Ovary (tissue), 3 donors: ENCODE data around the gene POLE2.

Source experiments
- CTCF ChIP-seq, 3 donors: fragments of 450-650 bp in 2 of 3; fragments of 200-600 bp in 1 of 3; IDR thresholded peaks; one replicate each; pipeline versions ENCODE4 v1.5.1 to v1.8.0; 2016 to 2022; ENCODE audit warnings: antibody characterized with exemption in 3 of 3, mild to moderate bottlenecking in 1 of 3
- EP300 ChIP-seq: sonication (generic); formaldehyde crosslinking; IDR thresholded peaks from one replicate; pipeline ENCODE4 v1.6.1; 2017; ENCODE audit warnings: antibody characterized with exemption
- donor health status: DM: no; HTN: no; CAD: no.

DNA sequence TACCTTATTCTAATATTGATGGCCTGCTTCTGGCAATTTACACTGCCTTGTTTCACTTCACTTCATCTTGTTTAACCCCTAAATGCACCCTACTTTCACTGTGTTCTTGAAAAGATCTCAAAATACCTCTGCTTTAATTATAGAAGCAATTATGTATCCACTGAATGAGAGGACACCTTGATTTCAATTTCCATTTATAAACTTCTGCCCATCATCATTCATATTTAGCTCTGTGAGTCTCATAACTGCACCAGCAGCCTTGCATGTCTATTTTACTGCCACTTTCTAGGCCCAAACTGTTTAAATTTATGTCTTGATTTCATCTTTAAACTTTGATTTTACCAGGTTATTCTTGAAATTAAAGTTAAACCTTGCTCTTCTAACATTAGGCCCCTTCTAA, 45.9 kb downstream of the POLE2 start:
- no peak for TF ChIP-seq CTCF (IDR thresholded peaks at IDR 0.05)
- TF ChIP-seq EP300, result no peak
